K562 (cell line): ENCODE measurements around the gene SYTL2. TPM values are rescaled to one million over a fixed set of nuclear protein-coding genes. Genes with fewer than 3 reads are reported as not detected.
"Not testable (repeated sequence)": the region's sequence is repeated elsewhere in the genome, so short reads cannot be mapped to it uniquely, and the experiment has no call there.

Experiments
- ATAC-seq: fragments of 200-7000 bp; cut with Tn5 transposase; 3 replicates; pipeline ENCODE4 v1.9.1; 2020; ENCODE audit warnings: moderate library complexity
- BruUV-seq: library from RNA; stranded (reverse); fragments of 400-500 nt; replicated peaks from 2 replicates; lab custom pipeline; 2021; lab: Mats Ljungman, UMichigan
- CTCF ChIA-PET: fragments of 300-600 bp; formaldehyde crosslinking; extraction: SDS; loops from one replicate; lab custom pipeline; 2021; ENCODE audit warnings: low intra/inter-chr PET ratio; lab: Yijun Ruan, JAX
- POLR2A ChIA-PET: fragments of 300-600, 350-650 bp; sonication (Branson Sonifier 250); formaldehyde crosslinking; extraction: SDS; loops from one replicate; lab custom pipeline; 2021; ENCODE audit warnings: antibody characterized with exemption, inconsistent platforms; lab: Yijun Ruan, JAX
- DNase-seq, 4 experiments: peaks; one replicate each; pipeline versions ENCODE4 v3.0.0 to v3.0.0-alpha.2; 2011 to 2018; ENCODE audit warnings: low spot score in 3 of 4, mixed read lengths in 3 of 4; ENCODE audit errors: extremely low read depth in 1 of 4
- FAIRE-seq: peaks from 2 replicates; lab custom pipeline; 2011; peaks lifted over from hg19 to GRCh38; lab: Jason Lieb, UNC
- H2AFZ ChIP-seq: 2 replicates; pipeline ENCODE4 v1.6.0; 2011; ENCODE audit warnings: low read depth, low read length, control low read depth, inconsistent platforms
- H3K27ac ChIP-seq: fragments of 200-600 bp; 3 replicates; pipeline ENCODE4 v1.8.0; 2011; ENCODE audit warnings: low read depth, mild to moderate bottlenecking, control low read depth, inconsistent platforms, low read length, moderate library complexity, mixed read lengths; ENCODE audit errors: extremely low read depth
- H3K27me3 ChIP-seq, 2 experiments: fragments of 300-600 bp in 1 of 2; 2 replicates in 1 of 2; 3 replicates in 1 of 2; pipeline versions ENCODE4 v1.6.0 to v1.8.0; 2011; ENCODE audit warnings: inconsistent platforms in 2 of 2, low read length in 2 of 2, mild to moderate bottlenecking in 1 of 2, mixed read lengths in 1 of 2, moderate library complexity in 1 of 2; ENCODE audit not compliant: control insufficient read depth in 2 of 2, insufficient read depth in 2 of 2
- H3K36me3 ChIP-seq: fragments of 300-600 bp; 3 replicates; pipeline ENCODE4 v1.8.0; 2011; ENCODE audit warnings: mild to moderate bottlenecking, low read length, inconsistent platforms; ENCODE audit not compliant: control insufficient read depth, insufficient read depth
- H3K4me1 ChIP-seq, 2 experiments: fragments of 200-600 bp in 1 of 2; replicated peaks in 1 of 2; 2 replicates in 1 of 2; 3 replicates in 1 of 2; pipeline versions ENCODE4 v1.5.1 to v1.8.0; 2011; ENCODE audit warnings: inconsistent platforms in 2 of 2, low read length in 2 of 2, mild to moderate bottlenecking in 1 of 2, mixed read lengths in 1 of 2, moderate library complexity in 1 of 2; ENCODE audit not compliant: control insufficient read depth in 2 of 2, insufficient read depth in 2 of 2
- H3K4me2 ChIP-seq: 2 replicates; pipeline ENCODE4 v1.6.1; 2011; ENCODE audit warnings: low read length, control low read depth, inconsistent platforms, mixed read lengths; ENCODE audit not compliant: insufficient read depth
- H3K4me3 ChIP-seq: fragments of 200-600 bp; sonication (generic), shearing (Covaris generic); 2 replicates; pipeline ENCODE4 v1.5.1; 2016; ENCODE audit warnings: control low read depth, inconsistent platforms
- H3K79me2 ChIP-seq: fragments of 200-600 bp; 3 replicates; pipeline ENCODE4 v1.8.0; 2011; ENCODE audit warnings: low read length, inconsistent platforms; ENCODE audit not compliant: control insufficient read depth, insufficient read depth
- H3K9ac ChIP-seq, 2 experiments: 2 replicates each; pipeline versions ENCODE4 v1.6.0 to v1.6.1; 2011; ENCODE audit warnings: low read depth in 2 of 2, low read length in 2 of 2, control low read depth in 1 of 2, inconsistent platforms in 1 of 2, mild to moderate bottlenecking in 1 of 2, mixed read lengths in 1 of 2; ENCODE audit not compliant: insufficient read depth in 1 of 2
- H3K9me1 ChIP-seq: one replicate; pipeline ENCODE4 v1.6.0; 2011; ENCODE audit warnings: inconsistent platforms, mild to moderate bottlenecking, low read length, moderate library complexity; ENCODE audit not compliant: control insufficient read depth, insufficient read depth
- H3K9me3 ChIP-seq: replicated peaks from 2 replicates; pipeline ENCODE4 v1.5.1; 2011; ENCODE audit warnings: low read depth, low read length, inconsistent platforms; ENCODE audit not compliant: control insufficient read depth, insufficient read depth
- H4K20me1 ChIP-seq: replicated peaks from 2 replicates; pipeline ENCODE4 v1.6.1; 2011; ENCODE audit warnings: low read length, inconsistent platforms, mixed read lengths; ENCODE audit not compliant: control insufficient read depth, insufficient read depth
- ARNT ChIP-seq, 2 experiments: fragments of 450-650 bp; IDR thresholded peaks; 2 replicates each; pipeline ENCODE4 v1.6.1; 2016; ENCODE audit warnings: mild to moderate bottlenecking in 1 of 2
- CHD4 ChIP-seq: fragments of 200-600 bp; sonication (generic); IDR thresholded peaks from 3 replicates; pipeline ENCODE4 v1.6.1; 2012; ENCODE audit warnings: low read depth, mild to moderate bottlenecking, mixed read lengths, low read length, inconsistent platforms; ENCODE audit not compliant: insufficient read depth, insufficient replicate concordance, poor library complexity, severe bottlenecking
- SRSF1 ChIP-seq: fragments of 200-400 bp; formaldehyde crosslinking; IDR thresholded peaks from 2 replicates; pipeline ENCODE4 v1.6.1; 2017; ENCODE audit warnings: mild to moderate bottlenecking, low read depth, low read length, moderate library complexity
- ZBTB2 ChIP-seq: fragments of 450-650 bp; IDR thresholded peaks from 2 replicates; pipeline ENCODE4 v1.6.1; 2016; ENCODE audit warnings: antibody characterized with exemption
- WGBS: fragments of 100-300 bp; shearing (Covaris generic); methylation state at CpG from one replicate; pipeline ENCODE4 v1.1.6; 2016; ENCODE audit warnings: low coverage, mixed read lengths; ENCODE audit not compliant: insufficient coverage; ENCODE audit errors: missing lambda C conversion rate; 5-methylcytosine and 5-hydroxymethylcytosine counted together
- in situ Hi-C: fragments of 300-500 bp; cut with MboI; formaldehyde crosslinking; loops from 4 replicates; pipeline ENCODE4 v1.15.0; 2018; ENCODE audit warnings: inconsistent platforms, mixed read lengths
- intact Hi-C: fragments of 100-400 bp; cut with micrococcal nuclease; formaldehyde crosslinking; loops from 2 replicates; pipeline ENCODE4 v1.14.2; 2022
- polyA plus RNA-seq, 8 experiments: library from polyadenylated mRNA; depleted of rRNA in 4 of 8; stranded (reverse) in 5 of 8; unstranded in 3 of 8; fragments of >200 nt; fragmentation: Nextera tagmentation in 2 of 8; fragmentation: Illumina TruSeq in 1 of 8; extraction: Ambion mirVana in 2 of 8; extraction: Trizol in 1 of 8; gene quantifications; 2 replicates each; pipeline versions ENCODE4 v1.2.1 to v1.2.3, GENCODE V29; 2011 to 2014; ENCODE audit warnings: inconsistent platforms in 1 of 8, missing spikeins in 1 of 8
- total RNA-seq, 7 experiments: library from RNA; depleted of rRNA in 6 of 7; stranded (reverse); fragments of >200 nt in 6 of 7; fragmentation: Illumina TruSeq in 2 of 7; extraction: Trizol in 2 of 7; gene quantifications; 2 replicates each; pipeline versions ENCODE4 v1.2.1 to v1.2.3, GENCODE V29; 2011 to 2021; ENCODE audit warnings: low replicate concordance in 1 of 7
- TF ChIP-seq, protein P1 (sequence below): fragments of 250-450 bp; sonication (Bioruptor Pico); IDR thresholded peaks from 2 replicates; pipeline ENCODE4 v1.8.0; 2022; ENCODE audit warnings: inconsistent platforms
- TF ChIP-seq, protein P2 (sequence below): IDR thresholded peaks from 2 replicates; pipeline ENCODE4 v1.6.1; 2016; ENCODE audit warnings: missing genetic modification characterization, missing compliant biosample characterization

Gene SYTL2
- total and polyA plus RNA-seq, 9 of the 15 experiments (the other 6 are each of a cell fraction or from before 2014, with no cell fraction given), result 0.05 to 0.57 (median 0.35) TPM

- Histone ChIP-seq H3K9me1 (no peaks in the 10 kb centered on the region), H2AFZ (peak overlapping the region; percentile 97), H4K20me1 (no peaks in the 10 kb centered on the region), H3K27me3 (no peaks in the 10 kb centered on the region), H3K27ac (peak overlapping the region; percentile 56), H3K4me1 (peaks cover 4 to 11% of the 10 kb centered on the region in 2 experiments; a peak in 2 of 5 replicates), H3K4me2 (peak overlapping the region; percentile 80), H3K79me2 (no peaks in the 10 kb centered on the region), H3K4me3 (peak overlapping the region; percentile 33), H3K9me3 (no peaks in the 10 kb centered on the region), H3K36me3 (no peaks in the 10 kb centered on the region), H3K9ac (peak overlapping the region; percentile 62 to 84)
- TF ChIP-seq CHD4, result no peak
- TF ChIP-seq ARNT (IDR thresholded peaks at IDR 0.05), result 0 out of 4 replicates have a peak, but pooled peaks of 1 of the 2 experiments have one; percentile 61
- TF ChIP-seq, protein P1, sequence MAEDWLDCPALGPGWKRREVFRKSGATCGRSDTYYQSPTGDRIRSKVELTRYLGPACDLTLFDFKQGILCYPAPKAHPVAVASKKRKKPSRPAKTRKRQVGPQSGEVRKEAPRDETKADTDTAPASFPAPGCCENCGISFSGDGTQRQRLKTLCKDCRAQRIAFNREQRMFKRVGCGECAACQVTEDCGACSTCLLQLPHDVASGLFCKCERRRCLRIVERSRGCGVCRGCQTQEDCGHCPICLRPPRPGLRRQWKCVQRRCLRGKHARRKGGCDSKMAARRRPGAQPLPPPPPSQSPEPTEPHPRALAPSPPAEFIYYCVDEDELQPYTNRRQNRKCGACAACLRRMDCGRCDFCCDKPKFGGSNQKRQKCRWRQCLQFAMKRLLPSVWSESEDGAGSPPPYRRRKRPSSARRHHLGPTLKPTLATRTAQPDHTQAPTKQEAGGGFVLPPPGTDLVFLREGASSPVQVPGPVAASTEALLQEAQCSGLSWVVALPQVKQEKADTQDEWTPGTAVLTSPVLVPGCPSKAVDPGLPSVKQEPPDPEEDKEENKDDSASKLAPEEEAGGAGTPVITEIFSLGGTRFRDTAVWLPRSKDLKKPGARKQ, result 0 out of 2 replicates have a peak, but pooled peaks have one; percentile 21
- no peak for TF ChIP-seq SRSF1
- no peak for TF ChIP-seq ZBTB2
- TF ChIP-seq, protein P2, sequence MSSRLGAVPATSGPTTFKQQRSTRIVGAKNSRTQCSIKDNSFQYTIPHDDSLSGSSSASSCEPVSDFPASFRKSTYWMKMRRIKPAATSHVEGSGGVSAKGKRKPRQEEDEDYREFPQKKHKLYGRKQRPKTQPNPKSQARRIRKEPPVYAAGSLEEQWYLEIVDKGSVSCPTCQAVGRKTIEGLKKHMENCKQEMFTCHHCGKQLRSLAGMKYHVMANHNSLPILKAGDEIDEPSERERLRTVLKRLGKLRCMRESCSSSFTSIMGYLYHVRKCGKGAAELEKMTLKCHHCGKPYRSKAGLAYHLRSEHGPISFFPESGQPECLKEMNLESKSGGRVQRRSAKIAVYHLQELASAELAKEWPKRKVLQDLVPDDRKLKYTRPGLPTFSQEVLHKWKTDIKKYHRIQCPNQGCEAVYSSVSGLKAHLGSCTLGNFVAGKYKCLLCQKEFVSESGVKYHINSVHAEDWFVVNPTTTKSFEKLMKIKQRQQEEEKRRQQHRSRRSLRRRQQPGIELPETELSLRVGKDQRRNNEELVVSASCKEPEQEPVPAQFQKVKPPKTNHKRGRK (tag), result peak; percentile 54
- in situ Hi-C loops, result no loop called here
- ATAC-seq (no peak), FAIRE-seq (peak; percentile 55), DNase-seq (no peak)
- ChIA-PET CTCF (interaction anchor here (0.6 to 1.7 kb wide), 4 partner anchors 104 to 564 kb away, joined by 3 to 13 read pairs (median 4); no protein-coding TSS in a partner anchor), POLR2A (interaction anchor here (1.1 to 1.2 kb wide), 2 partner anchors 11 to 20 kb away, joined by 5 to 6 read pairs; no protein-coding TSS in a partner anchor)
- BruUV-seq, result TSS peak; percentile 82
- WGBS, result 19% methylated on average over 7 of the region's 7 CpGs
- intact Hi-C loops, result loop anchor here (1.0 to 10.0 kb wide), 6 partner anchors 87 to 563 kb away; no protein-coding TSS in a partner anchor
Observed at GRCh38 chr11:85854212-85854556, 43.2 kb upstream of the SYTL2 start.

DNA sequence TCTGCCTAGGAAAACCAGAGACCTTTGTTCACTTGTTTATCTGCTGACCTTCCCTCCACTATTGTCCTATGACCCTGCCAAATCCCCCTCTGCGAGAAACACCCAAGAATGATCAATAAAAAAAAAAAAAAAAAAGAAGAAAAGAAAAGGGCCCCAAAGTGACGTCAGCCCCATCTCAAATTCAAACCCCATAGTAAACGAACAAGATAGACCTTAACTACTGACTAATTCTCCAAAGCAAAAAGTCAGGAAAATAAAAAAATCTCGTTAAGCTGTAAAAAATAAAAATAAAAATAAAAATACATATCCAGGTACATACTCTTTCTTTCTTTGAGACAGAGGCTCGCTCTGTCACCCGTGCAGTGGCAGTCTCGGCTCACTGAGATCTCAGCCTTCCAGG, 42.6 kb upstream of the SYTL2 start:
- H3K9ac ChIP-seq, H4K20me1 ChIP-seq, H3K9me3 ChIP-seq, BruUV-seq, H3K4me2 ChIP-seq, H3K27me3 ChIP-seq, H3K79me2 ChIP-seq, H3K9me1 ChIP-seq, DNase-seq, ATAC-seq, H2AFZ ChIP-seq, in situ Hi-C loops, POLR2A ChIA-PET, H3K4me3 ChIP-seq, H3K36me3 ChIP-seq, H3K27ac ChIP-seq: not testable (repeated sequence)
- WGBS, result 62% methylated on average over 4 of the region's 7 CpGs
- peaks cover 4 to 11% of the 10 kb centered on the region in 2 experiments; a peak in 2 of 5 replicates for H3K4me1 ChIP-seq
- CTCF ChIA-PET, result interaction anchor here (1.1 kb wide), 1 partner anchor 565 kb away, joined by 4 read pairs; no protein-coding TSS in a partner anchor
- peak; percentile 77 for FAIRE-seq
- intact Hi-C loops, result loop anchor here (5.0 to 10.0 kb wide), 2 partner anchors 191 to 564 kb away; no protein-coding TSS in a partner anchor
